ENCODE results near the gene ANGEL2.

The ANGEL2 gene

DNA sequence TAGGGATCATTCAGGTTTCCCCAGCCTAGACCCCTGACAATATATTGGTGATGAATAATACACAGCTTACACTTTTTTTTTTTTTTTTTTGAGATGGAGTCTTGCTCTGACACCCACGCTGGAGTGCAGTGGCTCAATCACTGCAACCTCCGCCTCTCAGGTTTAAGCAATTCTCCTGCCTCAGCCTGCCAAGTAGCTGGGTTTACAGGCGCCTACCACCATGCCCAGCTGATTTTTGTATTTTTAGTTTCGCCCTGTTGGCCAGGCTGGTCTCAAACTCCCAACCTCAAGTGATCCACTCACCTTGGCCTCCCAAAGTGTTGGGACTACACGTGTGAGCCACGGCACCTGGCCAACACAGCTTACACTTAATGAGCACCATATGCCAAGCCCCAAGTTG lies 58.1 kb downstream of the ANGEL2 start:
- Histone ChIP-seq H3K9me3 (ENCODE audit: insufficient read depth, low read length) (no peaks in the 10 kb centered on the region), H3K36me3 (ENCODE audit: insufficient read depth, insufficient read length, low read length) (peaks cover 92% of the 10 kb centered on the region), H3K4me1 (ENCODE audit: insufficient read depth, insufficient read length) (peaks cover 17% of the 10 kb centered on the region), H3K9ac (ENCODE audit: insufficient read length, low read depth) (no peak overlapping the region), H3K4me3 (ENCODE audit: insufficient read length, low read depth) (no peak overlapping the region), H3K27me3 (ENCODE audit: insufficient read depth, insufficient read length) (no peaks in the 10 kb centered on the region)
- TF ChIP-seq YY1 (IDR thresholded peaks at IDR 0.05; ENCODE audit: insufficient read depth, insufficient read length) (no peak), ZNF274 (IDR thresholded peaks at IDR 0.05; ENCODE audit: low read depth, low read length) (no peak), SUZ12 (IDR thresholded peaks at IDR 0.05; ENCODE audit: extremely low read depth, insufficient read depth, insufficient read length) (no peak)
- no peak for DNase-seq (ENCODE audit: low read depth, low spot score)

DNA sequence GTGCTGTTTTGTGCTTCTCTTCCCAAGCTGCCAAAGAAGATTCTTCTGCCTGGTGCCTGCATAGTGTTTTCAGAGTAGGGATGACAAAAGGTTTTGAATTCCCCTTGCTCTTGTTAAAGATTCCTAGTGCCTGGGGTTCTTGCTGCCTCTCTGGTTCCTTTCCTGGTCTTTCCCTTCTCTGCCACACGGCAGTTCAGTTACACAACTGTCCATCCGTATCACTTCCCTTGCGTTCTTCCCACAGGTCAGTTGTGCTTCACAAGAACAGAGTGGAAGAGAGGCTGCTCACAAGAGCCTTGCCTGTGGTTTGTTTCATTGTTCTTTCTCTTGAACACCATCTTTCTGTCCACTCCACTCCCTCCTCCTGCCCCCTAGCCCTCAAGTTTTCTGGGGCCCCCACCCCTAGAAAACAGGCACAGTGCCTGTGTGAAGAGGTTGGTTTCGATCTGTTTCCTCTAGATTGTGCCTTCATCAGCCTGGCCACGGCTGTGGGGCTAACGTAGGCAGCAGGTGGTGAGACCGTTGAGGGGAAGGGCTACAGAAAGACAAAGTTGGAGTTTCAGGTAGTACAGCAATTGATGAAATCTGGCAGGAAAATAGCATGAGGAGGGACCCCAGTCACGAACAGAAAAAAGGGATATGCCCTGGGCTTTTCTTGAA lies 59.6 kb downstream of the ANGEL2 start:
- Histone ChIP-seq H3K9ac (ENCODE audit: insufficient read length, low read depth) (peak overlapping the region; percentile 15), H3K4me3 (ENCODE audit: insufficient read length, low read depth) (no peak overlapping the region), H3K4me1 (ENCODE audit: insufficient read depth, insufficient read length) (peaks cover 17% of the 10 kb centered on the region), H3K36me3 (ENCODE audit: insufficient read depth, insufficient read length, low read length) (peaks cover 89% of the 10 kb centered on the region), H3K27me3 (ENCODE audit: insufficient read depth, insufficient read length) (peaks cover under 1% of the 10 kb centered on the region), H3K9me3 (ENCODE audit: insufficient read depth, low read length) (no peaks in the 10 kb centered on the region)
- DNase-seq (ENCODE audit: low read depth, low spot score), result no peak
- TF ChIP-seq SUZ12 (IDR thresholded peaks at IDR 0.05; ENCODE audit: extremely low read depth, insufficient read depth, insufficient read length), result no peak

DNA sequence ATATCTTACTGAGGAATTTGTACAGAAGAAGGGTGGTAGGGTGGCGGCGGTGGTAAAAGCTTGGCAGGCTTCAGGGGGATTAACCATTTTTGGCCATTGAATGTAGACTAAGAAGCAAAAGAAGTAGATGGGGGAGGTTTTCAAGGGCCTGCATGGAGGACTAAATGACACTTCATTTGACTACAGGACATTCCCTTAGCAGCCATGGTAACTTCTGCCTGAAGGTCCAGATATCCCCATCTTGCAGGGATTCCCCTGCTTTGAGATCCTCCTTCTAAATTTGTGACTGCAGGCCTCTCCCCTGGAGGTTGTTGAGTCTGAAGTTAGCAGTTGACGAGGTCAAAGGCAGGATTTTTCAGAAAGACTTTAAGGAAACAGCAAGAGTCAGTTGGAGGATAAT lies 60.6 kb downstream of the ANGEL2 start:
- Histone ChIP-seq H3K9ac (ENCODE audit: insufficient read length, low read depth) (no peak overlapping the region), H3K4me1 (ENCODE audit: insufficient read depth, insufficient read length) (peaks cover 17% of the 10 kb centered on the region), H3K27me3 (ENCODE audit: insufficient read depth, insufficient read length) (peaks cover 3% of the 10 kb centered on the region), H3K36me3 (ENCODE audit: insufficient read depth, insufficient read length, low read length) (peaks cover 80% of the 10 kb centered on the region), H3K4me3 (ENCODE audit: insufficient read length, low read depth) (no peak overlapping the region), H3K9me3 (ENCODE audit: insufficient read depth, low read length) (no peaks in the 10 kb centered on the region)
- TF ChIP-seq ZNF274 (IDR thresholded peaks at IDR 0.05; ENCODE audit: low read depth, low read length) (no peak), SUZ12 (IDR thresholded peaks at IDR 0.05; ENCODE audit: extremely low read depth, insufficient read depth, insufficient read length) (no peak), YY1 (IDR thresholded peaks at IDR 0.05; ENCODE audit: insufficient read depth, insufficient read length) (no peak)
- no peak for DNase-seq (ENCODE audit: low read depth, low spot score)

DNA sequence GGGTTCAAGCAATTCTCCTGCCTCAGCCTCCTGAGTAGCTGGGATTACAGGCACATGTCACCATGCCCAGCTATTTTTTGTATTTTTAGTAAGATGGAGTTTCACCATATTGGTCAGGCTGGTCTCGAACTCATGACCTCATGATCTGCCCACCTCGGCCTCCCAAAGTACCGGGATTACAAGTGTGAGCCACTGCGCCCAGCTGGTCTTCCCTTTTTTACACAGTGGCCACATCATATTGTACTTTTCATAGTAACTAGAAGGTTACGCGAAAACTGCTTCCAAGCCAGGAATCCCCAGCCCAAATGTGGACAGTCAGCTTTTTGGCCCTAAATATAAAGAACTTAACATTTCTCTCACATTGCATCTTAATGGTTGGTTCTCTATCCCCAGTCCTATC lies 61.2 kb downstream of the ANGEL2 start:
- no peak overlapping the region for H3K9ac ChIP-seq (ENCODE audit: insufficient read length, low read depth)
- no peak for DNase-seq (ENCODE audit: low read depth, low spot score)

DNA sequence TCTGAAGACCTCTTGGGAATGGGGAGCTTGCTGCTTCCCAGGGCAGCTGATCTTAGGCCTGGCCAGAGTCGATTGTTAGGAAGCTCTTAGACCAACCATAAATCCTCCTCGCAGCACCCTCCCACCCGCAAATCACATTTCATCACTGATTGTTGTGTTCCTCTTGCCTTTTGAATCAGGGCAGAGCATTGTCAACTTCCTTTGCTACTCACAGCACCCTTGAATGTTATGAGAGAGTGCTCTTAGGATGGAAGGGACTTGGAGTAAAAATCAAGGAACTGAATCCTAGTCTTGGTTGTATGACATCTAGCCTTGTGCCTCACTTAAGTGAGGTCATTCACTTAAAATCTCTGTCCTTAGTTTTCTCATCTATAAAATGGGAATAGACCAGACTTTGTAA lies 62.3 kb downstream of the ANGEL2 start:
- Histone ChIP-seq H3K27me3 (ENCODE audit: insufficient read depth, insufficient read length) (peaks cover 14% of the 10 kb centered on the region), H3K9me3 (ENCODE audit: insufficient read depth, low read length) (peaks cover 4% of the 10 kb centered on the region; the same call in 1 of the 2 replicates), H3K4me3 (ENCODE audit: insufficient read length, low read depth) (no peak overlapping the region), H3K4me1 (ENCODE audit: insufficient read depth, insufficient read length) (peaks cover 12% of the 10 kb centered on the region), H3K9ac (ENCODE audit: insufficient read length, low read depth) (no peak overlapping the region), H3K36me3 (ENCODE audit: insufficient read depth, insufficient read length, low read length) (peaks cover 63% of the 10 kb centered on the region)
- no peak for TF ChIP-seq ZNF274 (IDR thresholded peaks at IDR 0.05; ENCODE audit: low read depth, low read length)
- no peak for TF ChIP-seq SUZ12 (IDR thresholded peaks at IDR 0.05; ENCODE audit: extremely low read depth, insufficient read depth, insufficient read length)
- TF ChIP-seq YY1 (IDR thresholded peaks at IDR 0.05; ENCODE audit: insufficient read depth, insufficient read length), result no peak
- DNase-seq (ENCODE audit: low read depth, low spot score), result no peak

More for the DNA sequence above, 61.2 kb downstream of the ANGEL2 start:
- Histone ChIP-seq H3K4me1 (ENCODE audit: insufficient read depth, insufficient read length) (peaks cover 14% of the 10 kb centered on the region), H3K27me3 (ENCODE audit: insufficient read depth, insufficient read length) (peaks cover 8% of the 10 kb centered on the region), H3K36me3 (ENCODE audit: insufficient read depth, insufficient read length, low read length) (peaks cover 74% of the 10 kb centered on the region), H3K4me3 (ENCODE audit: insufficient read length, low read depth) (no peak overlapping the region), H3K9me3 (ENCODE audit: insufficient read depth, low read length) (no peaks in the 10 kb centered on the region)
- TF ChIP-seq YY1 (IDR thresholded peaks at IDR 0.05; ENCODE audit: insufficient read depth, insufficient read length) (no peak), SUZ12 (IDR thresholded peaks at IDR 0.05; ENCODE audit: extremely low read depth, insufficient read depth, insufficient read length) (no peak), ZNF274 (IDR thresholded peaks at IDR 0.05; ENCODE audit: low read depth, low read length) (no peak)

DNA sequence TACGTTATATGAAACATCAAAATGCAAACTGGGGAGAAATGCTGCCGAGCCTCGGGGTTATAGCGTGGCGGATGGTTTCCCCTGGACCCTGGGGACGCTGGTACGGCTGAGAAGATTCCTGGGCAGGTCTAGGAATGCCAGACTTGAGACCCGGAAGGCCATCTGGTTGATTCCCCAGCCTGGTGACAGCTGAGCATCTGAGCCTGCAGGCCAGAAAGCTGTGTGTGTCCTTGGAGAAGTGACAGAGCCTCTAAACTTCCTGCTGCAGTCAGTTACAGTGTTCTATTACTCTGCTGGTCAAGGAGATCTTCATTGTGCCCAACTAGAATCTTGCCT lies 63.1 kb downstream of the ANGEL2 start:
- Histone ChIP-seq H3K9ac (ENCODE audit: insufficient read length, low read depth) (peak overlapping the region; percentile 12), H3K36me3 (ENCODE audit: insufficient read depth, insufficient read length, low read length) (peaks cover 57% of the 10 kb centered on the region), H3K4me3 (ENCODE audit: insufficient read length, low read depth) (peak overlapping the region; percentile 96), H3K4me1 (ENCODE audit: insufficient read depth, insufficient read length) (peaks cover 5% of the 10 kb centered on the region), H3K27me3 (ENCODE audit: insufficient read depth, insufficient read length) (peaks cover 14% of the 10 kb centered on the region), H3K9me3 (ENCODE audit: insufficient read depth, low read length) (peaks cover 7% of the 10 kb centered on the region; the same call in 1 of the 2 replicates)
- DNase-seq (ENCODE audit: low read depth, low spot score), result no peak
- no peak for TF ChIP-seq ZNF274 (IDR thresholded peaks at IDR 0.05; ENCODE audit: low read depth, low read length)
- TF ChIP-seq SUZ12 (IDR thresholded peaks at IDR 0.05; ENCODE audit: extremely low read depth, insufficient read depth, insufficient read length), result no peak

DNA sequence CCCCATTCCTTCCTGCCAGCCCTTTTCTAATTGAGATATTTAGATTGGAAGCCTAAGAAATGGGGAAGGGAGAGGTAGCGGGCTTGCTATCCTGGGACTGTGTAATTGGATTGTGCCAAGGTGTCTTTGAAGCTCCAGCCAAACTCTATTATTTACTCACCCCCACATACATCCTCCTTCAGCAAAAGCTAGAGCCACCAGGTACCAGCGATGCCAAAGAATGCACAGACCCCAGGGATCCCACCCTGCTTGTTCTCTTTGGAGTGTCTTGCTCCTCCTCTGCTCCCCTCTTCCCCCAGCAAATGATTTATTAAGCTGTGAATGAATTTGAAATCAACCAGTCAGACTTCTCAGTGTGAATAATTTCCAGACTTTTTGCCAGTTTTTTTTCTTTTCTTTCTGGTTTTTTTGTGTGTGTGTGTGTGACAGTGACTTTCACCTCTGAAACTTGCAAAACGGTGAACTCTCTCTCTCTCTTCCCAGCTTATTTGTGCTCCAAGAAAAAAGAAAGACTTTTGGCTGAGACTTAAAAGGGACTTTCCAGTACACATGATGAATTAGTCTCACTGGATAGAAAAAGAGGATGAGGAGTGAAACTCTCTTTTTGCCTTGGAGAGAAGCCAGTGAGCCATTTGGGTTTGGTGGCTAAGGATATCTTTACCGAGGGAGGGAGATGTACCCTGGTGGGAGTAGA lies 63.6 kb downstream of the ANGEL2 start:
- DNase-seq (ENCODE audit: low read depth, low spot score), result no peak
- Histone ChIP-seq H3K27me3 (ENCODE audit: insufficient read depth, insufficient read length) (peaks cover 14% of the 10 kb centered on the region), H3K9ac (ENCODE audit: insufficient read length, low read depth) (peak overlapping the region; percentile 92), H3K36me3 (ENCODE audit: insufficient read depth, insufficient read length, low read length) (peaks cover 53% of the 10 kb centered on the region), H3K4me3 (ENCODE audit: insufficient read length, low read depth) (peak overlapping the region; percentile 96), H3K9me3 (ENCODE audit: insufficient read depth, low read length) (peaks cover 7% of the 10 kb centered on the region; the same call in 1 of the 2 replicates), H3K4me1 (ENCODE audit: insufficient read depth, insufficient read length) (peaks cover 4% of the 10 kb centered on the region)
- TF ChIP-seq YY1 (IDR thresholded peaks at IDR 0.05; ENCODE audit: insufficient read depth, insufficient read length) (no peak), ZNF274 (IDR thresholded peaks at IDR 0.05; ENCODE audit: low read depth, low read length) (no peak), SUZ12 (IDR thresholded peaks at IDR 0.05; ENCODE audit: extremely low read depth, insufficient read depth, insufficient read length) (no peak)
